HepG2 (cell line): ENCODE results near the gene CHN1. TPM values are rescaled to one million over a fixed set of nuclear protein-coding genes. Genes with fewer than 3 reads are reported as not detected.

ENCODE experiments used
- AKAP8 ChIP-seq: sonication (generic); formaldehyde crosslinking; IDR thresholded peaks from 2 replicates; pipeline ENCODE4 v1.5.1; 2020; ENCODE audit warnings: mild to moderate bottlenecking, missing genetic modification reagents
- CENPT ChIP-seq: sonication (generic); formaldehyde crosslinking; IDR thresholded peaks from 2 replicates; pipeline ENCODE4 v1.8.0; 2022; ENCODE audit warnings: low read depth, mild to moderate bottlenecking, moderate library complexity, missing genetic modification reagents
- KLF15 ChIP-seq: sonication (generic); formaldehyde crosslinking; IDR thresholded peaks from 2 replicates; pipeline ENCODE4 v1.8.1; 2023; ENCODE audit warnings: borderline replicate concordance, mild to moderate bottlenecking, inconsistent platforms, missing genetic modification reagents, mixed read lengths
- KLF6 ChIP-seq: IDR thresholded peaks from 2 replicates; pipeline ENCODE4 v1.8.0; 2016; ENCODE audit warnings: missing biosample characterization, missing genetic modification reagents
- MXD4 ChIP-seq: IDR thresholded peaks from 2 replicates; pipeline ENCODE4 v1.6.1; 2016; ENCODE audit warnings: mild to moderate bottlenecking, missing biosample characterization, missing genetic modification reagents
- RAD51 ChIP-seq: fragments of 450-650 bp; IDR thresholded peaks from 2 replicates; pipeline ENCODE4 v1.6.1; 2016; ENCODE audit warnings: borderline replicate concordance
- REST ChIP-seq, 2 experiments: IDR thresholded peaks; 2 replicates each; pipeline ENCODE4 v1.6.1; 2011 to 2012; ENCODE audit warnings: low read length in 2 of 2, borderline replicate concordance in 1 of 2, low read depth in 1 of 2, mild to moderate bottlenecking in 1 of 2, moderate library complexity in 1 of 2
- SCMH1 ChIP-seq: sonication (generic); formaldehyde crosslinking; IDR thresholded peaks from 2 replicates; pipeline ENCODE4 v1.9.0; 2021; ENCODE audit warnings: missing genetic modification reagents, mild to moderate bottlenecking, borderline replicate concordance
- SMAD1 ChIP-seq: sonication (generic); formaldehyde crosslinking; IDR thresholded peaks from 2 replicates; pipeline ENCODE4 v1.4.0; 2020; ENCODE audit warnings: missing genetic modification reagents, low read depth, mild to moderate bottlenecking, borderline replicate concordance
- SRY ChIP-seq: sonication (generic); formaldehyde crosslinking; IDR thresholded peaks from 2 replicates; pipeline ENCODE4 v1.8.0; 2022; ENCODE audit warnings: mild to moderate bottlenecking, missing genetic modification reagents
- U2AF2 ChIP-seq: fragments of 200-400 bp; formaldehyde crosslinking; IDR thresholded peaks from 2 replicates; pipeline ENCODE4 v1.6.1; 2017; ENCODE audit warnings: low read depth, mild to moderate bottlenecking, low read length
- ZNF205 ChIP-seq: IDR thresholded peaks from 2 replicates; pipeline ENCODE4 v1.6.1; 2018; ENCODE audit warnings: missing biosample characterization, missing genetic modification reagents
- ZNF253 ChIP-seq: sonication (generic); formaldehyde crosslinking; IDR thresholded peaks from 2 replicates; pipeline ENCODE4 v1.8.0; 2022; ENCODE audit warnings: mild to moderate bottlenecking, missing genetic modification reagents, borderline replicate concordance
- ZNF652 ChIP-seq: IDR thresholded peaks from 2 replicates; pipeline ENCODE4 v1.6.1; 2016; ENCODE audit warnings: low read depth, borderline replicate concordance
- polyA plus RNA-seq, 8 experiments: library from polyadenylated mRNA; depleted of rRNA in 3 of 8; stranded (reverse) in 7 of 8; unstranded in 1 of 8; fragments of >200 nt; fragmentation: Illumina TruSeq in 4 of 8; extraction: Trizol in 4 of 8; gene quantifications; 2 replicates each; pipeline versions ENCODE4 v1.2.1 to v1.2.3, GENCODE V29; 2011 to 2016; ENCODE audit warnings: low read depth in 4 of 8, missing spikeins in 1 of 8, mixed read lengths in 1 of 8; ENCODE audit not compliant: insufficient read depth in 1 of 8
- total RNA-seq, 5 experiments: library from RNA; depleted of rRNA; stranded (reverse); fragments of >200 nt; fragmentation: Illumina TruSeq; extraction: Trizol; gene quantifications; 2 replicates each; pipeline ENCODE4 v1.2.3, GENCODE V29; 2016; ENCODE audit warnings: low read depth in 1 of 5
- TF ChIP-seq, protein P1 (sequence below): sonication (generic); formaldehyde crosslinking; IDR thresholded peaks from 2 replicates; pipeline ENCODE4 v1.4.0; 2020; ENCODE audit warnings: missing genetic modification reagents
- TF ChIP-seq, protein P2 (sequence below): IDR thresholded peaks from 2 replicates; pipeline ENCODE4 v1.6.1; 2016; ENCODE audit warnings: mild to moderate bottlenecking
- TF ChIP-seq, protein P3 (sequence below): sonication (generic); formaldehyde crosslinking; IDR thresholded peaks from 2 replicates; pipeline ENCODE4 v1.4.0; 2020; ENCODE audit warnings: missing genetic modification reagents, low read depth, mild to moderate bottlenecking, borderline replicate concordance
- TF ChIP-seq, protein P4 (sequence below): sonication (generic); formaldehyde crosslinking; IDR thresholded peaks from 2 replicates; pipeline ENCODE4 v1.4.0; 2020; ENCODE audit warnings: missing genetic modification reagents, borderline replicate concordance
- TF ChIP-seq, protein P5 (sequence below): sonication (generic); formaldehyde crosslinking; IDR thresholded peaks from 2 replicates; pipeline ENCODE4 v1.5.1; 2020; ENCODE audit warnings: missing genetic modification reagents, mild to moderate bottlenecking, borderline replicate concordance

CHN1 gene
- total and polyA plus RNA-seq, 2 of the 13 experiments (the other 11 are each of a cell fraction or from before 2014, with no cell fraction given): 2.8 to 3.5 TPM

- TF ChIP-seq, protein P1, sequence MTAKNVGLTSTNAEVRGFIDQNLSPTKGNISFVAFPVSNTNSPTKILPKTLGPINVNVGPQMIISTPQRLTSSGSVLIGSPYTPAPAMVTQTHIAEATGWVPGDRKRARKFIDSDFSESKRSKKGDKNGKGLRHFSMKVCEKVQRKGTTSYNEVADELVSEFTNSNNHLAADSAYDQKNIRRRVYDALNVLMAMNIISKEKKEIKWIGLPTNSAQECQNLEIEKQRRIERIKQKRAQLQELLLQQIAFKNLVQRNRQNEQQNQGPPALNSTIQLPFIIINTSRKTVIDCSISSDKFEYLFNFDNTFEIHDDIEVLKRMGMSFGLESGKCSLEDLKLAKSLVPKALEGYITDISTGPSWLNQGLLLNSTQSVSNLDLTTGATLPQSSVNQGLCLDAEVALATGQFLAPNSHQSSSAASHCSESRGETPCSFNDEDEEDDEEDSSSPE: peak; percentile 61; the same call in 1 of the 2 replicates
- TF ChIP-seq, protein P2, sequence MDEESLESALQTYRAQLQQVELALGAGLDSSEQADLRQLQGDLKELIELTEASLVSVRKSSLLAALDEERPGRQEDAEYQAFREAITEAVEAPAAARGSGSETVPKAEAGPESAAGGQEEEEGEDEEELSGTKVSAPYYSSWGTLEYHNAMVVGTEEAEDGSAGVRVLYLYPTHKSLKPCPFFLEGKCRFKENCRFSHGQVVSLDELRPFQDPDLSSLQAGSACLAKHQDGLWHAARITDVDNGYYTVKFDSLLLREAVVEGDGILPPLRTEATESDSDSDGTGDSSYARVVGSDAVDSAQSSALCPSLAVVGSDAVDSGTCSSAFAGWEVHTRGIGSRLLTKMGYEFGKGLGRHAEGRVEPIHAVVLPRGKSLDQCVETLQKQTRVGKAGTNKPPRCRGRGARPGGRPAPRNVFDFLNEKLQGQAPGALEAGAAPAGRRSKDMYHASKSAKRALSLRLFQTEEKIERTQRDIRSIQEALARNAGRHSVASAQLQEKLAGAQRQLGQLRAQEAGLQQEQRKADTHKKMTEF (CRISPR knock-in tag): 0 out of 2 replicates have a peak, but pooled peaks have one; percentile 28
- no peak for TF ChIP-seq CENPT (CRISPR knock-in tag)
- no peak for TF ChIP-seq ZNF205 (CRISPR knock-in tag)
- no peak for TF ChIP-seq SRY
- no peak for TF ChIP-seq ZNF652 (CRISPR knock-in tag)
- TF ChIP-seq MXD4 (CRISPR knock-in tag): peak; percentile 71
- no peak for TF ChIP-seq SCMH1
- no peak for TF ChIP-seq ZNF253 (CRISPR knock-in tag)
- TF ChIP-seq, protein P3, sequence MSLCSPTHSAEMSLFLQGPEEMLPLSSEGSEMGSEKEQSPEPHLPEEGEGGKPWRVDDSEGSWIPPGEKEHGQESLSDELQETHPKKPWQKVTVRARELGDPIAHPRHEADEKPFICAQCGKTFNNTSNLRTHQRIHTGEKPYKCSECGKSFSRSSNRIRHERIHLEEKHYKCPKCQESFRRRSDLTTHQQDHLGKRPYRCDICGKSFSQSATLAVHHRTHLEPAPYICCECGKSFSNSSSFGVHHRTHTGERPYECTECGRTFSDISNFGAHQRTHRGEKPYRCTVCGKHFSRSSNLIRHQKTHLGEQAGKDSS (CRISPR knock-in tag): no peak
- no peak for TF ChIP-seq SMAD1 (CRISPR knock-in tag)
- TF ChIP-seq KLF15 (CRISPR knock-in tag): no peak
- no peak for TF ChIP-seq REST (IDR thresholded peaks at IDR 0.05; ENCODE audit: borderline replicate concordance in 1 of 2, low read depth in 1 of 2, low read length in 2 of 2)
- TF ChIP-seq, protein P4, sequence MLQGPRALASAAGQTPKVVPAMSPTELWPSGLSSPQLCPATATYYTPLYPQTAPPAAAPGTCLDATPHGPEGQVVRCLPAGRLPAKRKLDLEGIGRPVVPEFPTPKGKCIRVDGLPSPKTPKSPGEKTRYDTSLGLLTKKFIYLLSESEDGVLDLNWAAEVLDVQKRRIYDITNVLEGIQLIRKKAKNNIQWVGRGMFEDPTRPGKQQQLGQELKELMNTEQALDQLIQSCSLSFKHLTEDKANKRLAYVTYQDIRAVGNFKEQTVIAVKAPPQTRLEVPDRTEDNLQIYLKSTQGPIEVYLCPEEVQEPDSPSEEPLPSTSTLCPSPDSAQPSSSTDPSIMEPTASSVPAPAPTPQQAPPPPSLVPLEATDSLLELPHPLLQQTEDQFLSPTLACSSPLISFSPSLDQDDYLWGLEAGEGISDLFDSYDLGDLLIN (CRISPR knock-in tag): no peak
- no peak for TF ChIP-seq RAD51
- 0 out of 2 replicates have a peak, but pooled peaks have one; percentile 85 for TF ChIP-seq U2AF2
- no peak for TF ChIP-seq AKAP8 (CRISPR knock-in tag)
- TF ChIP-seq, protein P5, sequence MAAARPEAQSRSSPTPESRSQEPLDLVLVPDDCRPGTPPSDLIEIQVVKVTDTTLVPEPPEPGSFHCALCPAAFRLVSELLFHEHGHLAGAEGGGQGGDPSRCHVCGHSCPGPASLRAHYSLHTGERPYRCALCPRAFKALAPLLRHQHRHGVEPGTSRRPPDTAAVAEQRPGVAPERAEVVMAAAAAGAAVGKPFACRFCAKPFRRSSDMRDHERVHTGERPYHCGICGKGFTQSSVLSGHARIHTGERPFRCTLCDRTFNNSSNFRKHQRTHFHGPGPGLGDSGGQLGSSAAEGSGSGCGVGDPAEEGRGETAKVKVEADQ (CRISPR knock-in tag): 0 out of 2 replicates have a peak, but pooled peaks have one; percentile 22
- peak; percentile 61; the same call in 1 of the 2 replicates for TF ChIP-seq KLF6
Observed at GRCh38 chr2:175004980-175005732, at the start of gene CHN1 (continued).
